Stimulated activated CD4-positive, alpha-beta T cell treated with anti-CD3 and anti-CD28 coated beads, TNF-alpha, amount 100 ng/mL, for 24 hours (primary cell): ENCODE results near the gene FAM72A.
"Not testable (repeated sequence)": the region's sequence is repeated elsewhere in the genome, so short reads cannot be mapped to it uniquely, and the experiment has no call there.

Experiments used
- DNase-seq, 3 experiments: peaks; one replicate each; pipeline ENCODE4 v3.0.0-alpha.2; 2020; ENCODE audit warnings: low read depth in 3 of 3

The FAM72A gene

GRCh38 chr1:206215600-206216392, 13.2 kb upstream of the FAM72A start:
- DNase-seq = not testable (repeated sequence)

- not testable (repeated sequence) for DNase-seq
Observed at GRCh38 chr1:206210802-206211201, 8.2 kb upstream of the FAM72A start.

GRCh38 chr1:206205569-206205968, 2.9 kb upstream of the FAM72A start:
- not testable (repeated sequence) for DNase-seq

GRCh38 chr1:206204871-206205270, 2.2 kb upstream of the FAM72A start:
- DNase-seq = not testable (repeated sequence)

- DNase-seq = not testable (repeated sequence)
Observed at GRCh38 chr1:206204159-206204511, 1.5 kb upstream of the FAM72A start.

- DNase-seq = peak in 1 of 3 experiments; percentile 48
Observed at GRCh38 chr1:206203364-206204158, 922 bp upstream of the FAM72A start, which contains the start of gene SRGAP2. TSS of gene SRGAP2 (plus strand) at chr1:206203541. CDS start at chr1:206205971, 2,430 bp downstream.

GRCh38 chr1:206196748-206197424, 5.8 kb downstream of the FAM72A start:
- not testable (repeated sequence) for DNase-seq

GRCh38 chr1:206195182-206195581, 7.5 kb downstream of the FAM72A start:
- DNase-seq = not testable (repeated sequence)

GRCh38 chr1:206186826-206187225, 15.8 kb downstream of the FAM72A start:
- DNase-seq = not testable (repeated sequence)

GRCh38 chr1:206185778-206186177, 16.9 kb downstream of the FAM72A start:
- not testable (repeated sequence) for DNase-seq

- DNase-seq = not testable (repeated sequence)
Observed at GRCh38 chr1:206183788-206184187, 18.9 kb downstream of the FAM72A start.

GRCh38 chr1:206182368-206183317, 20.0 kb downstream of the FAM72A start:
- not testable (repeated sequence) for DNase-seq

GRCh38 chr1:206179666-206180065, 23.0 kb downstream of the FAM72A start:
- DNase-seq = not testable (repeated sequence)

GRCh38 chr1:206178061-206178989, 24.3 kb downstream of the FAM72A start:
- DNase-seq = not testable (repeated sequence)

- DNase-seq = peak in 2 of 3 experiments; percentile 0 to 11
Observed at GRCh38 chr1:206176114-206176502, 26.5 kb downstream of the FAM72A start.

GRCh38 chr1:206175459-206176113, 27.1 kb downstream of the FAM72A start:
- not testable (repeated sequence) for DNase-seq

- not testable (repeated sequence) for DNase-seq
Observed at GRCh38 chr1:206174182-206174868, 28.3 kb downstream of the FAM72A start.

- DNase-seq = not testable (repeated sequence)
Observed at GRCh38 chr1:206173110-206173719, 29.4 kb downstream of the FAM72A start.
